ENCODE measurements around the gene DCAF8. TPM values are rescaled to one million over a fixed set of nuclear protein-coding genes. Genes with fewer than 3 reads are reported as not detected.

Gene DCAF8
- total RNA-seq, 1 experiment from 2014 or later: 71.9 TPM

DNA sequence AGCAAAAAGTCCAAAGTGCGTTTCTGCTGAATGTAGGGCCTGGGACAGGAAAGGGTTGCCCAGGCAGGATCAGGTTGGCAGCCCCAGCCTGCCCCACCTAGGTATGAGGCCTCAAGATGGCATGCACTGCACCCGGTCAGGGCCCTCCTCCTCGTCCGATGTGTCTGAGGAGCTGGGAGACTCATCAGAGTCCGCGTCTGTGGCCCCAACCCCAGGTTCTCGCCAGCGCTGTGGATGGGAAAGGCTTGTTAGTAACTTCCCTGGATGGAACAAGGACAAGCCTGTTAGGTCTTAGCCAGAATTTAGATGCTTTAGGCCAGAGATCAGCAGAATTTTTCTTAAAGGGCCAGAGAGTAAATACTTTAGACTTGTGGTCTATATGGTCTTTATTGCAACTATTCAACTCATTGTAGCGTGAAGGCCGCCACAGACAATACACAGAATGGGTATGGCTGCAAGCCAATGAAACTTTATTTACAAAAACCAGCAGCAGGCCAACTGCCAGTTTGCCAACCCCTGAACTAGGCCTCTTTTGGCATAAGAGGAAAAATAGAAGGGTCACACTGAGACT, 44.8 kb downstream of the DCAF8 start:
- DNase-seq: no peak
- Histone ChIP-seq H3K36me3 (peaks cover 92% of the 10 kb centered on the region), H3K27me3 (no peaks in the 10 kb centered on the region; the same call in 1 of the 2 replicates), H3K4me3 (no peak overlapping the region), H3K9me3 (no peaks in the 10 kb centered on the region)

DNA sequence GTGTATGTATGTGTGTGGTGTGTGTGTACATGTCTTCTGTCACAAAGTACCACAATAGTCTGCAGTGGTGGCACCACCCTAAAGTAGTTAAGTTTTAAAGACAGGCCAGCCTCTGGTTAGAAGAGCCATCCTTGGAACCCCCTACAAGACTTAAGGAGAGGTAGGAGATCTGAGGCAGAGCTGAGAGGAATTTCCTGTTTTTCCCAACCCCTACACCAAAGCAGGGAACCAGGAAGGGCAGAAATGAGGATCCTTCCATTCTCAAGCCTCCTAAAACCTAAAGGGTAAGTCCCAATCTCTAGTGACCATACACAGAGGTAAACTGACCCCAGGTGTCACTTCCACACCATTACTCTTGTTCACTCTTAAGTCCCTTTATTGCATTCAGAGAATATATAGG, 46.0 kb downstream of the DCAF8 start:
- no peaks in the 10 kb centered on the region for H3K9me3 ChIP-seq
- peaks cover 94% of the 10 kb centered on the region for H3K36me3 ChIP-seq
- no peaks in the 10 kb centered on the region; the same call in 1 of the 2 replicates for H3K27me3 ChIP-seq
- no peak overlapping the region for H3K4me3 ChIP-seq
- DNase-seq: no peak

DNA sequence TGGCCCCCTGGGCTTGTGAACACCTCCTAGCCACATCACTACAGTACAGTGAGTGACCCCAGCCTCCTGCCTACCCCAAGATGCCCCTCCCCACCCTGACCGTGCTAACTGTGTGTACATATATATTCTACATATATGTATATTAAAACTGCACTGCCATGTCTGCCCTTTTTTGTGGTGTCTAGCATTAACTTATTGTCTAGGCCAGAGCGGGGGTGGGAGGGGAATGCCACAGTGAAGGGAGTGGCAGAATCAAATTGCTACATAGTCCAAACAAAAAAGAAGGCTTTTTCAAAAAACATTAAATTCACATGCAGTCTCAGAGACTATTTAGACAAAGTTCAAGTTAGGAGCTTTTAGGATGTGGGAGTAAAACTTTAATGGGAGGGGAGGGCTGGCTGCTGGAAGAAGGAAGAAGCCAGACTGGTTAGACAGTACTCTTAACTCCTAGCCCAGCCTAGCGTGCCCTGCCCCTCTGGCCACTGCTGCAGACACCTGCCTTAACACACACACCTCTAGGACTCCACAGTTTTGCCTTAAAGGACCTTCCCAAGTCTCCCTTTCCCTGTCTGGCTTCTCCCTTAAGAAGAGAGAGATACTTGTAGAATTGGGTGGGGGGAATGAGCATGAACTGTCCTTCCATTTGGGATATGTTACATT, 47.7 kb downstream of the DCAF8 start:
- H3K9me3 ChIP-seq: no peaks in the 10 kb centered on the region
- H3K27me3 ChIP-seq: no peaks in the 10 kb centered on the region; the same call in 1 of the 2 replicates
- peaks cover 98% of the 10 kb centered on the region for H3K36me3 ChIP-seq
- DNase-seq: no peak
- no peak overlapping the region for H3K4me3 ChIP-seq

DNA sequence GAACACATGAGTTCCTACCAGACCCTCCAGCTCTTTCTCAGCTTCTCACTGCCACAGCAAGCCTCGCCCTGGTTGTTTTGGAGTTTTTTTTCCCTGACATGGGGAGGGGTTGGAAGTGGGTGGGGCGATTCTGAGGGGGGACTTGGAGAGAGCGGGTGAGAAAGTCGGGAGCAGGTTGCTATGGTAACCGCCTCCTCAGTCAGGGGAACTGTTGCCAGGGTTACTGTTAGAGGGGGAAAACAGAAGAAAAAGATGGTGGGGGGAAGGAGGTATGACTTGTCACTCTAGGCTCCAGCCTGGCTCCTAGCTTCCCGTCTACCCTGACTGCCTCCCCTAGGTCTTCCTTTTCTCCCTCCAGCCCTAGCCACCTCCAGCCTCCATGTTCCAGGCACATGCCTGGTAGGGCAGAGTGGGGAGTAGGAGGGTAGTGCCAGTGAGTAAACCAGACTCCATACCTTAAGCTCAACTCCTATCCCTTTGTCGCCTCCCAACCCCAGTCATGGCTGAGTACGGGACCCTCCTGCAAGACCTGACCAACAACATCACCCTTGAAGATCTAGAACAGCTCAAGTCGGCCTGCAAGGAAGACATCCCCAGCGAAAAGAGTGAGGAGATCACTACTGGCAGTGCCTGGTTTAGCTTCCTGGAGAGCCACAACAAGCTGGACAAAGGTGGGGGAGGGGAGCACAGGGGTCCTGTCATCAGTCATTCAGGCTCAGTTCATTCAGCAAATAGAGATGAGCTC, 51.1 kb downstream of the DCAF8 start:
- no peak for DNase-seq
- no peak overlapping the region for H3K4me3 ChIP-seq
- H3K36me3 ChIP-seq: peaks cover 97% of the 10 kb centered on the region
- H3K27me3 ChIP-seq: no peaks in the 10 kb centered on the region
- H3K9me3 ChIP-seq: no peaks in the 10 kb centered on the region

DNA sequence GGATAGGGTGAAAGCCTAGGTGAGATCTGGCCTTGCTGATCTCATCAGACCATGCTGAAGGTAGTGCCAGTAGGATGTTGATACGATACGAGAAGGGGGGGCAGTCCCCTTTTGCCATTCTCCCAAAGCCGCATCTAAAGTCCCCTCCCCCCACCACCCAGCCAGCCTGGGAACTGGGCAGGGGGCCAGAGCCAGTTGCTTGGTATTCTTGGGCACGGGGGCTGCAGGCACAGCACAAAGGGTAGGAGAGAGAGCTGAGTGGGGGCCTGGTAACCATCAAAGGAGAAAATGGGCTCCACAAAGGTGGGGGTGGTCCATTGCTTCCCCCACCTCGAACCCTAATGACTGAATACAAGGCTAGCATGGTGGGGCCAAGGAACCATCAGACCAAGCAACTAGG, 51.8 kb downstream of the DCAF8 start:
- Histone ChIP-seq H3K36me3 (peaks cover 95% of the 10 kb centered on the region), H3K9me3 (no peaks in the 10 kb centered on the region), H3K27me3 (no peaks in the 10 kb centered on the region), H3K4me3 (no peak overlapping the region)
- DNase-seq: no peak

DNA sequence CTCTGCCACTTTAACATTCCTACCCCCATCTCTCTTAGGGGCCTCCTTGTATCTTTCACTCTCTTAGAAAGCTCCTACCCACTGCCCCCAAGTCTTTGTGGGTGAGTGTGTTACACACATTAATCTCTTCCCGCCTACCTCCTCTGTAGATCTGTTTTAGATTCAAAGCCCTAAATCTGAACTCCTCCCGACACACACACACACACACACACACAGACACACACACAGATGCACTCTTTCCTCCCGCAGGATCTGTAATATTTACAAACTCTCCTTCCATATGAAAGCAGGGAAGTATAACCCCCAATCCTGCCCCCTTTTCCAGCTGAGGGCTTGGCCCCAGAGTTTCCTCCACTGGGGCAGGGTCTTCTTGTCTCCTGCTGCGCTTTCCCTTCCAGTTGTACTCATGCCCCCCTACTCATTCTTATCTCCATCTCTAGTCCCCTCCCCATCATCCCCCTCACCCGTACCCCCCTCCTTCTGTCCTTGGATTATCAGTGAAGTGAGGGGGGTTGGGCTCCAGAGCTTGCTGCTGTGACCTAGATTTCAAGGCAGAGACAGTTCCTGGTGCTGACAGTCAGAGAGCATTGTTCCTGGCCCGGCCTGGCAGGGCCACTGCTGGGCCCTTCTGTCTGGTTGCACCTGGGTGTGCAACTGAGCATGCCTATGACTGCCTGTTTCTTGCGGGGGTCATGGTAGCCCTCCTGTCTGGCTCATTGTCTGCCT, 52.9 kb downstream of the DCAF8 start:
- peaks cover 87% of the 10 kb centered on the region for H3K36me3 ChIP-seq
- H3K4me3 ChIP-seq: no peak overlapping the region

DNA sequence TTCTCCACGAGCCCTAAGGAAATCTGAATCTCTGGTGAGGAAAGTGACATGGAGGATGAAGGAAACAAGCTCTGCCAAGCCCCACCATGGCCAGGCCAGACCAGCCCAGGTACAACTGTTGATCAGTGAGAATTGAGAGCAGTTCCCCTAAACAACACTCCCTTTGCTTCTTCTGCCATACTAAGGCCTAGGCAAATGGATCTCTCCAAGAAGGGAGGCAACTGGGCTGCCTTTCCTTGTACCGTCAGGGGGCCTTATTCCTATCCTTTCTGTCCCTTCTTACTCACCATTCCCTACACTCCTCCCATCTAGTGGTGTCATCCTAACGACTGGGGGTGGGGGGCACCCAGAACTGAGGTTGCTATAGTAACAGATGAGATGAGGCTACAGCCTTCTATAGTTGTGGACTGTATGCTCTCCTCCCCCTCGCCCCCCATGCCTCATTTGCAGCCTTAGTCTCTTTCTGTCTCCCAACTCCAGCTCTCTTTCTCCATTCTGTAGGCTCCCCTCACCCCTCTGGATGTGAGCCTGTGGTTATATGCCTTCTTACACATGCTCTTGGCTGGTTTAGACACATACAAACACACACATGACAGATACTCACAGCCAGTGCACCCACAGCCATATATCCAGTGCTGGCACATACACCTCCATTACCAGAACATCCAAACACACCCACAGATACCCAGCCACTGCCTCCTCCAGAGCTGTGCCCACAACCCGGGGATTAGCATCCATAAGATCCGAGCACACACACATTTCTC, 53.6 kb downstream of the DCAF8 start:
- DNase-seq: no peak
- no peaks in the 10 kb centered on the region for H3K27me3 ChIP-seq
- no peak overlapping the region for H3K4me3 ChIP-seq
- H3K36me3 ChIP-seq: peaks cover 80% of the 10 kb centered on the region
- H3K9me3 ChIP-seq: no peaks in the 10 kb centered on the region

More for the DNA sequence above, 52.9 kb downstream of the DCAF8 start:
- Histone ChIP-seq H3K9me3 (no peaks in the 10 kb centered on the region), H3K27me3 (no peaks in the 10 kb centered on the region)
- no peak for DNase-seq

DNA sequence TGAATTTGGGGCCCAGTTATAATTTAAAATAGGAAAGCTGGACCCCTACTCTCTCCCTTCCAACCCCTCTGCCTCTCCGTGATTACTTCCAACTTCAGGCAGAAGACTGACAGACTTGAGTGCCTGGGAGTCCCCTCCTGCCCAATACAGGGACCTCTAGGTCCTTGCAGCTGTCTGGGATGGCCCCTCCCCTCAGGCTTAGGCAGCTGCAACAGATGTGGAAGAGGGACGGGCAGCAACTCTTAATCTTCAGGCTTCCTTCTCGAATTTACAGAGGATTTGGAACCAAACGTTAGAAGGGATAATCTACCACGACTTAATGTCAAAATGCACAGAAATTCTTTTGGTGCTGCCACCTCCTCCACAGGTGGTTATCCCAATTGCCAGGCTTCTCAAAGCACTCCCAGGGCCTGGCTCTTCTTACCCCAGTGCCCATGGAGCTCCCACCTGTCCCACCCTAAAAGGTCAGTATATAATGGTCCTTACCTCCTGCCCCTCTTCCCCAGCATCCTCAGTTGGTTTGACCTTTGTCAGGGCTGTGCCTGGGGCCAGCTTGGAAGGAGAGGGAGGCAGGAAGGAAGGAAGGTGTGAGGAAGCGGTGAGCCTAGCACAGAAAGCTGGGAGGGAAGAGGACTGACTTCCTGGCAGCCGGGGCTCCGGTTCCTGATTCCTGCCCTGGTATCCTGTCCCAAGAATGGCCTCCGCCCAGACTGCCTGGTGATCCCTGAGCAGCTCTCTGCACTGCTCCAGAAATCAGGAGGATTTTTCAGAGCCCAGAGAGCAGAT, 54.4 kb downstream of the DCAF8 start:
- peaks cover 73% of the 10 kb centered on the region for H3K36me3 ChIP-seq
- H3K9me3 ChIP-seq: no peaks in the 10 kb centered on the region
- no peak overlapping the region for H3K4me3 ChIP-seq
- DNase-seq: no peak
- H3K27me3 ChIP-seq: no peaks in the 10 kb centered on the region

DNA sequence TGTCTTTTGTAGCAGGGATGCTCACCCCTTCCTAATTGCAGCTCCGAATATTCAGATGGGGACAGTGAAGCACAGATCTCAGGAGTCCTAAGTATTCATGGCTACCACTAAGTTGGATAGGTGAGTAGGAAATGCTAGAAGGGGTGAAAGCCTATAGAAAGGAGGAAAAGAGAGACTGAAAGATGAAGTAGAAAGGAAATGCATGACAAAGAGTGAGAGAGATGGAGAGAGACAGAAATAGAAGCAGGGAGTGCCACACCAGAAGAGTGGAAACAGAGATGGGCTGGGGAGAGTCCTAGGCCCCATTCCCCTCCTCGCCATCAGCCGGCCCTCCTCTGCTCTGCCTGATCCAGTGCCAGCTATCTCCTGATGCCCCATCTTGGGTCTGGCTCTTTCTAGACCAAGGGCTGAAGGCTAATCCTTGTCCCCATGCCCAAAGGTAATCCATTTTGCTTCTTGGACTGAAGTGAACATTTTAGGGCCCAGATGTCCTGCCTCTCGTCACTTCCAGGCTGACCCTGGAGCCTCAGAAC, 55.2 kb downstream of the DCAF8 start:
- no peak for DNase-seq
- peak overlapping the region; percentile 80 for H3K4me3 ChIP-seq
- H3K27me3 ChIP-seq: no peaks in the 10 kb centered on the region
- no peaks in the 10 kb centered on the region for H3K9me3 ChIP-seq
- H3K36me3 ChIP-seq: peaks cover 65% of the 10 kb centered on the region

DNA sequence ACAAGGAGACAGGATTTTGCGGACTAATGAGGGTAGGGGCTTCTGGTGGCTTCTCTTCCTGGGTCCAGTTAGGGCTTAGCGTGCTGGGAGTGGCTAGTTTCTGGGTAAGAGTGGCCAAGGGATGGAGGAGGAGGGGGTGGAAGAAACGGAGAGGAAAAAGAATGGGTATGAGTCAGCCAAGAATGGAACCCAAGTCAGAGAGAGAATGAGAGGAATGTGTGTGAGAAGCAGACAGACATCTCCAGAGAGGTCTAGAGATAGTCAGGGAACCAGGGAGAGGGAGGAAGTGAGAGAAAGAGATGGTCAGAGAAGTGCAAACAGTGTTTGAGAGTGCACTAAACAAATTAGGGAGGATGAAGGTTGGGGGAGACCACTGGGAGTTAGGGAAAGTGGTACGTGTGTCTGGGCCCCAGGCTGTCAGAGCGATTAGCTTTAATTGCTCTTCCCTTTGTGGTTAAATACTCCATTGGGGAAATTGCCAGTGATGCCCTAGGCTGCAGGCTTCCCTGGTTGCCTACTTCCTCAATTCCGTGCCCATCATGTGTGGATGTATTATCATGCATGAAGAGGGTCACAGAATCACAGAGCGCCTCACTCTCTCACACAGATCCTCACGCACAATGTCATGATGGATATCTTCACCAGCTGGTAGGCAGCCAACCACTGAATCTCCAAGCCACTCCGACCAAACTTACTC, 55.8 kb downstream of the DCAF8 start:
- DNase-seq: peak; percentile 70
- Histone ChIP-seq H3K36me3 (peaks cover 59% of the 10 kb centered on the region), H3K4me3 (peak overlapping the region; percentile 80), H3K27me3 (no peaks in the 10 kb centered on the region), H3K9me3 (no peaks in the 10 kb centered on the region)

DNA sequence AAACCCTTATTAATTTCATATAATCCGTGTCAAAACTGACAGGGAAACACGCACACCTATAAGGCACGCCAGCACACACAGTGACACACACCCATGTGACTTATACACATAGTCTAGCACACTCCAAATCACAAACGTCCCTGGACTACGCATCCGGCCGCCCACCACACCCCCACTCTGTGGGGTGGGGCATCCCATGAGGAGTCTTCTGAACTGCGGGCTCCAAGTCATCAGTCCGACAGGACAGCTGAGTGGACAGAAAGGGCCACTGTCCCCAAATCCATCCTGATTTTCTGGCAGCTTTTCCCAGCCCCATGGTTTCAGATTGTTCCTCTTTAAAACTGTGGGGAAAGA, 56.3 kb downstream of the DCAF8 start:
- peak; percentile 74 for DNase-seq
- no peaks in the 10 kb centered on the region for H3K9me3 ChIP-seq
- peaks cover 54% of the 10 kb centered on the region for H3K36me3 ChIP-seq

DNA sequence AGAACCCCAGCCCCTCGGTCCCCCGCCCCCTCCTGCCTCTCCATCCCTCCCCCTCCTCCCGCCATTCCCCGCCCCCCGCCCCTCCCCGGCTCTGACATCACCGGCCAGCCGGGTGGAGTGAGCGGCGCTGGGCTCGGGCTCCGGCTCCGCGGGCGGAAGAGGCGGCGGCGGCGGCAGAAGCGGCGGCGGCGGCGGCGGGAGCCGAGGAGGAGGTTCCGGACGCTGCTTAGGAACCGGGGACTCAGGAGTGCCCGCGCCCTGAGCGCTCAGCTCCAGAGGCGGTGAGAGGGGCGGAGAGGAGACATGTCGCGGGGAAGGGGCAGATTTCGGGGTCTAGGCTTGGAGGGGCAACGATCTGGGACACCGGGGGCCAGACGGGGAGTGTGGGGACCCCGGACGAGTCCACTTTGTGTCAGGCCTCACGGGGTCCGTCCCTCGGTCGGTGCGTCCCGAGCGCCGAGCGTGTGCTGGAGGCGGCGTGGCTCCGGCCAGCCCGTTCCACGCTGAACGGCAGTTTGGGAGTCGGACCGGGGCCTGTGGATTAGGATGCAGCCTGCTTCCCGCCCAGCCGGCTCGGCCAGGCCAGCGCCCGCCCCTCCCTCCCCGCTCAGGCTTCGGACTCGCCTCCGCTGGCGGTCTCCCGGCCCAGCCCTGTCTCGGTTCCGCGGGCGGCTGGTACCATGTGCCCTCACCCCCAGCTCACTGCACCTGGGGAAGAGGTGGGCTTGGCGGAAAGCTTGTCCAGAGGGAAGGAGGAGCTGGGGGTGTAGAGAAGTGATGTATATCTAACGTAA, 56.9 kb downstream of the DCAF8 start, which contains the start of gene PEA15:
Gene PEA15 (plus strand): TSS at position 143 of the 794 bp plus-strand sequence. CDS start 6,161 bp downstream, outside the sequence.
- Histone ChIP-seq H3K4me3 (peak within 1 kb of the TSS; percentile 80), H3K9me3 (no peaks in the 10 kb centered on the region), H3K36me3 (peaks cover 48% of the 10 kb centered on the region), H3K27me3 (no peaks in the 10 kb centered on the region)
- peak; percentile 80 for DNase-seq

More for the DNA sequence above, 56.3 kb downstream of the DCAF8 start:
- H3K27me3 ChIP-seq: no peaks in the 10 kb centered on the region
- peak overlapping the region; percentile 80 for H3K4me3 ChIP-seq

DNA sequence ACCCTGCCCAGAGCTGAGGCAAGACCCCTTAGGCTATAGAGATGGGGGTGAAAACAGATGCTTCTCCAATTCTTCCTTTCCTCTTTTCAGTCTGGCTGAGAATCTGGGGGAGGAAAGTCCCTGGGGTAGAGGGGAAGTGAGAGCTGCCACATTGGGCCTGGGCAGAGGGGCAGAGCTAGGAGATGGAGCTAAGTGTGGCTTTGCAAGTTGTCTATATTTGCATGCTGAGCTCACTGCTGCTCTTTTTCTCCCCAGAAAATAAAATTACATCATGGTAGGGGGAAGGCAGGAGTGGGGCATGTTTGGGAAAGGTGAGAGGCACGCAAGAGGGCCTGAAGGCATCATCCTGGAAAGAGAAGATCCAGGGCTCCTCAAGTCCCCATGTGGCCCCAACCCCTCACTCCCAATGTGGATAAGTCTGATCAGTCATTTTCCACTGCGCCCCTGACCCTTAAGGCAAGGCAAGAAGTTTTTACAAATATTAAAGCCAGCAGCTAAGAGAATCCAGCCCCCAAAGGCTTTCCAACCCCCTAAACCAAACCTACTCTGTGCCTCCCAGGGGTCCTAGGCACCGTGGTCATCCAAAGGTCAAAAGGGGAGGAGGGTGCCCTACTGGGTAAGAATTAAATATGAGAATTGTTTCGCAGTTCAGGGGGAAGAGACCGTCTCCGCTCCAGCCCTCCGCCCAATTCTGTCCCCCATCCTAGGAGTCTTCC, 57.7 kb downstream of the DCAF8 start:
- Histone ChIP-seq H3K4me3 (peak overlapping the region; percentile 80), H3K27me3 (no peaks in the 10 kb centered on the region), H3K36me3 (peaks cover 40% of the 10 kb centered on the region), H3K9me3 (no peaks in the 10 kb centered on the region)
- no peak for DNase-seq

DNA sequence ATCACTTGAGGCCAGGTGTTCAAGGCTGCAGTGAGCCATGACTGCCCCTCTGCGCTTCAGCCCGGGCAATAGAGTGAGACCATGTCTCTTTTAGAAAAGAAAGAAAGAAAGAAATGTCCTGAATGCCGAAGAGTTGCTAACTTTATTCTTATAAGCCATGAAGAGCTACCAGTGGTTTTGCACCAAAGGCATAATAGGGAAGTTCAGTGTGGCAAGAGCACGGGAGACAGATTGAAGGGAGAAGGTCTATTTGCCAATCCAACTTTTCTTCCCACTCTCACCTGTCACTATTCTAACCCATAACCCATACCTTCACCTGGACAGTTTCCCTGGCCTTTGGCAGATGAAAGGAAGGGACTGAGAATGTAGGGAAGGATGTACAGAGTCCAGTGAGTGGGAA, 61.6 kb downstream of the DCAF8 start:
- DNase-seq: no peak

More for the DNA sequence above, 61.6 kb downstream of the DCAF8 start:
- peaks cover 4% of the 10 kb centered on the region; the same call in 1 of the 2 replicates for H3K36me3 ChIP-seq
- H3K4me3 ChIP-seq: no peak overlapping the region
- H3K9me3 ChIP-seq: no peaks in the 10 kb centered on the region
- H3K27me3 ChIP-seq: no peaks in the 10 kb centered on the region

Measured in MG63 (cell line).